RWPE1 (cell line): ENCODE results near the gene RPL18A.

ENCODE experiments used
- CTCF ChIA-PET: fragments of 350-600 bp; sonication (Branson Sonifier 250); formaldehyde crosslinking; extraction: SDS; loops from one replicate; lab custom pipeline; 2021; lab: Yijun Ruan, JAX
- POLR2A ChIA-PET: fragments of 400-600 bp; formaldehyde crosslinking; extraction: SDS; loops from one replicate; lab custom pipeline; 2020; ENCODE audit warnings: antibody characterized with exemption; ENCODE audit not compliant: low non-redundant PET; lab: Yijun Ruan, JAX
- DNase-seq: peaks from one replicate; pipeline ENCODE4 v3.0.0; 2012; ENCODE audit warnings: low spot score
- H3K27ac ChIP-seq: fragments of 450-650 bp; 2 replicates; pipeline ENCODE4 v1.5.1; 2017
- CTCF ChIP-seq: fragments of 450-650 bp; conservative IDR thresholded peaks from 2 replicates; pipeline ENCODE4 v1.5.1; 2017; ENCODE audit warnings: low read depth, mild to moderate bottlenecking

The RPL18A gene

GRCh38 chr19:17859533-17860330 is at the start of gene RPL18A:
RPL18A (plus strand) TSS chr19:17859910; CDS start chr19:17859957, 47 bp downstream.
- peak; percentile 98 for TF ChIP-seq CTCF
- peak within 1 kb of the TSS; percentile 77 for H3K27ac ChIP-seq
- DNase-seq = peak; percentile 97
- ChIA-PET CTCF (interaction anchor here (0.6 to 2.2 kb wide), 11 partner anchors 8 to 254 kb away, joined by 3 to 52 read pairs (median 4); partner anchors contain the start of genes B3GNT3, CCDC124 and SLC5A5), POLR2A (interaction anchor here (0.6 to 1.3 kb wide), 10 partner anchors 11 to 535 kb away, joined by 3 to 21 read pairs (median 4); partner anchors contain the start of gene CCDC124)

- H3K27ac ChIP-seq = no peak overlapping the region
- CTCF ChIA-PET = no interaction called here
These were observed 48.6 kb upstream of the RPL18A start for GRCh38 chr19:17811103-17811502.

GRCh38 chr19:17811681-17812080 is 48.0 kb upstream of the RPL18A start:
- ChIA-PET CTCF (no interaction called here), POLR2A (interaction anchor here (0.7 kb wide), 1 partner anchor 14 kb away, joined by 3 read pairs; no protein-coding TSS in a partner anchor)
- no peak for DNase-seq
- no peak for TF ChIP-seq CTCF
- no peak overlapping the region for H3K27ac ChIP-seq

More at GRCh38 chr19:17811103-17811502, 48.6 kb upstream of the RPL18A start:
- DNase-seq = no peak
- POLR2A ChIA-PET = no interaction called here
- TF ChIP-seq CTCF = no peak

GRCh38 chr19:17812099-17812498 is 47.6 kb upstream of the RPL18A start:
- DNase-seq = no peak
- no peak overlapping the region for H3K27ac ChIP-seq
- ChIA-PET POLR2A (interaction anchor here (0.7 kb wide), 1 partner anchor 15 kb away, joined by 3 read pairs; no protein-coding TSS in a partner anchor), CTCF (no interaction called here)
- TF ChIP-seq CTCF = no peak

- no peak overlapping the region for H3K27ac ChIP-seq
- POLR2A ChIA-PET = interaction anchor here (0.7 kb wide), 1 partner anchor 318 kb away, joined by 12 read pairs; no protein-coding TSS in a partner anchor
- no peak for TF ChIP-seq CTCF
- CTCF ChIA-PET = interaction anchor here (0.7 kb wide), 2 partner anchors 53 to 322 kb away, joined by 3 to 5 read pairs; no protein-coding TSS in a partner anchor
- no peak for DNase-seq
These were observed 41.9 kb upstream of the RPL18A start for GRCh38 chr19:17817668-17818363.

GRCh38 chr19:17821190-17821589 is 38.5 kb upstream of the RPL18A start, which contains the start of gene INSL3:
INSL3 (minus strand) TSS chr19:17821519; CDS start chr19:17821506, 13 bp downstream.
- no peak within 1 kb of the TSS for H3K27ac ChIP-seq
- CTCF ChIA-PET = no interaction called here
- no peak for DNase-seq
- POLR2A ChIA-PET = no interaction called here
- TF ChIP-seq CTCF = no peak
